Esophagus muscularis mucosa (tissue), 3 donors: Measurements from ENCODE around the gene RABEP1.

Experiments used
- POLR2A ChIP-seq: fragments of 450-650 bp; IDR thresholded peaks from one replicate; pipeline ENCODE4 v1.6.1; 2017; ENCODE audit warnings: antibody characterized with exemption, moderate library complexity, mild to moderate bottlenecking, low read depth
- POLR2AphosphoS5 ChIP-seq, 2 donors: sonication (generic); formaldehyde crosslinking; IDR thresholded peaks; one replicate each; pipeline ENCODE4 v1.6.1; 2017; ENCODE audit warnings: antibody characterized with exemption in 2 of 2
- TF ChIP-seq, protein P1 (sequence below), 3 experiments: fragments of 200-600 bp in 2 of 3; fragments of 450-650 bp in 1 of 3; sonication (generic) in 2 of 3; IDR thresholded peaks; one replicate each; pipeline ENCODE4 v1.5.1; 2017 to 2019; ENCODE audit warnings: antibody characterized with exemption in 3 of 3, mild to moderate bottlenecking in 2 of 3, moderate library complexity in 1 of 3

DNA sequence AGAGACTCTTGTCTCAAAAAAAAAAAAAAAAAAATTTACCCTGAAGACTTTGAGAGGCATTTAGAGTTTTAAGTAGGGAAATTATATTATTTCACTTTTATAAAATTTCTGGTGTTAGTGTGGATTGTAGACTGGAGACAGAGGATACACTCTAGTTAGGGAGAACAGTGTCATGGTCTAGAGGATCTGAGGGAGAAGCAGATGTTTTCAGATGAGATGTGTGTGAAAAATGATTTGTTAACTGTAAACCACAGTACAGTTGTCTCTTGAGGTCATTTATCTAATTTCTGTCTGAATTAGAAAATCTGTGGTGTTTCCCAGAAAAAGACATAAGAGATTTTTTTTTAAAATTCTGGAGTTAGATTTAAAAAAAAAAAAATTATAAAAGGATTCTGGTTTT lies 82.6 kb downstream of the RABEP1 start:
- TF ChIP-seq, protein P1, sequence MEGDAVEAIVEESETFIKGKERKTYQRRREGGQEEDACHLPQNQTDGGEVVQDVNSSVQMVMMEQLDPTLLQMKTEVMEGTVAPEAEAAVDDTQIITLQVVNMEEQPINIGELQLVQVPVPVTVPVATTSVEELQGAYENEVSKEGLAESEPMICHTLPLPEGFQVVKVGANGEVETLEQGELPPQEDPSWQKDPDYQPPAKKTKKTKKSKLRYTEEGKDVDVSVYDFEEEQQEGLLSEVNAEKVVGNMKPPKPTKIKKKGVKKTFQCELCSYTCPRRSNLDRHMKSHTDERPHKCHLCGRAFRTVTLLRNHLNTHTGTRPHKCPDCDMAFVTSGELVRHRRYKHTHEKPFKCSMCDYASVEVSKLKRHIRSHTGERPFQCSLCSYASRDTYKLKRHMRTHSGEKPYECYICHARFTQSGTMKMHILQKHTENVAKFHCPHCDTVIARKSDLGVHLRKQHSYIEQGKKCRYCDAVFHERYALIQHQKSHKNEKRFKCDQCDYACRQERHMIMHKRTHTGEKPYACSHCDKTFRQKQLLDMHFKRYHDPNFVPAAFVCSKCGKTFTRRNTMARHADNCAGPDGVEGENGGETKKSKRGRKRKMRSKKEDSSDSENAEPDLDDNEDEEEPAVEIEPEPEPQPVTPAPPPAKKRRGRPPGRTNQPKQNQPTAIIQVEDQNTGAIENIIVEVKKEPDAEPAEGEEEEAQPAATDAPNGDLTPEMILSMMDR (IDR thresholded peaks at IDR 0.05): no peak
- TF ChIP-seq POLR2A (no peak), POLR2AphosphoS5 (IDR thresholded peaks at IDR 0.05) (no peak)
